HepG2 (cell line): Measurements from ENCODE around the gene UBE2M. TPM values are rescaled to one million over a fixed set of nuclear protein-coding genes. Genes with fewer than 3 reads are reported as not detected.
A peak's percentile ranks its signal among the peaks of the same experiment; 100 is the strongest.

Experiments used
- AHR ChIP-seq: IDR thresholded peaks from 2 replicates; pipeline ENCODE4 v1.6.1; 2018; ENCODE audit warnings: missing genetic modification reagents, missing compliant biosample characterization
- ELF4 ChIP-seq: sonication (generic); formaldehyde crosslinking; IDR thresholded peaks from 2 replicates; pipeline ENCODE4 v1.5.0; 2020; ENCODE audit warnings: missing genetic modification reagents, mild to moderate bottlenecking, moderate library complexity, borderline replicate concordance
- POLR2AphosphoS2 ChIP-seq: IDR thresholded peaks from 2 replicates; pipeline ENCODE4 v1.6.1; 2011; ENCODE audit warnings: low read depth, low read length, improper control_type of control experiment
- RELA ChIP-seq: sonication (generic); formaldehyde crosslinking; IDR thresholded peaks from 2 replicates; pipeline ENCODE4 v1.4.0; 2020; ENCODE audit warnings: missing genetic modification reagents
- YEATS2 ChIP-seq: sonication (generic); formaldehyde crosslinking; IDR thresholded peaks from 2 replicates; pipeline ENCODE4 v1.4.0; 2020; ENCODE audit warnings: missing genetic modification reagents, borderline replicate concordance
- ZBTB8A ChIP-seq: sonication (generic); formaldehyde crosslinking; IDR thresholded peaks from 2 replicates; pipeline ENCODE4 v1.4.0; 2020; ENCODE audit warnings: mild to moderate bottlenecking, low read depth, missing genetic modification reagents, borderline replicate concordance
- ZFP36L1 ChIP-seq: sonication (generic); formaldehyde crosslinking; IDR thresholded peaks from 2 replicates; pipeline ENCODE4 v1.8.0; 2022; ENCODE audit warnings: mild to moderate bottlenecking, missing genetic modification reagents, moderate library complexity
- ZFP37 ChIP-seq: sonication (generic); formaldehyde crosslinking; IDR thresholded peaks from 2 replicates; pipeline ENCODE4 v1.4.0; 2020; ENCODE audit warnings: missing genetic modification reagents, borderline replicate concordance
- ZIK1 ChIP-seq: sonication (generic); formaldehyde crosslinking; IDR thresholded peaks from 2 replicates; pipeline ENCODE4 v1.5.0; 2020; ENCODE audit warnings: mild to moderate bottlenecking, low read depth, missing genetic modification reagents, borderline replicate concordance
- ZNF101 ChIP-seq: sonication (generic); formaldehyde crosslinking; IDR thresholded peaks from 2 replicates; pipeline ENCODE4 v1.4.0; 2020; ENCODE audit warnings: mild to moderate bottlenecking, low read depth, missing genetic modification reagents, borderline replicate concordance
- ZNF205 ChIP-seq: IDR thresholded peaks from 2 replicates; pipeline ENCODE4 v1.6.1; 2018; ENCODE audit warnings: missing biosample characterization, missing genetic modification reagents
- ZNF552 ChIP-seq: sonication (generic); formaldehyde crosslinking; IDR thresholded peaks from 2 replicates; pipeline ENCODE4 v1.9.0; 2022; ENCODE audit warnings: missing genetic modification reagents, mild to moderate bottlenecking, borderline replicate concordance
- ZNF570 ChIP-seq: sonication (generic); formaldehyde crosslinking; IDR thresholded peaks from 2 replicates; pipeline ENCODE4 v1.4.0; 2020; ENCODE audit warnings: mild to moderate bottlenecking, missing genetic modification reagents, borderline replicate concordance
- ZNF607 ChIP-seq: sonication (generic); formaldehyde crosslinking; IDR thresholded peaks from 2 replicates; pipeline ENCODE4 v1.5.1; 2020; ENCODE audit warnings: missing genetic modification reagents, mild to moderate bottlenecking, borderline replicate concordance
- polyA plus RNA-seq, 8 experiments: library from polyadenylated mRNA; depleted of rRNA in 3 of 8; stranded (reverse) in 7 of 8; unstranded in 1 of 8; fragments of >200 nt; fragmentation: Illumina TruSeq in 4 of 8; extraction: Trizol in 4 of 8; gene quantifications; 2 replicates each; pipeline versions ENCODE4 v1.2.1 to v1.2.3, GENCODE V29; 2011 to 2016; ENCODE audit warnings: low read depth in 4 of 8, missing spikeins in 1 of 8, mixed read lengths in 1 of 8; ENCODE audit not compliant: insufficient read depth in 1 of 8
- total RNA-seq, 5 experiments: library from RNA; depleted of rRNA; stranded (reverse); fragments of >200 nt; fragmentation: Illumina TruSeq; extraction: Trizol; gene quantifications; 2 replicates each; pipeline ENCODE4 v1.2.3, GENCODE V29; 2016; ENCODE audit warnings: low read depth in 1 of 5
- TF ChIP-seq, protein P1 (sequence below): sonication (generic); formaldehyde crosslinking; IDR thresholded peaks from 2 replicates; pipeline ENCODE4 v1.4.0; 2020; ENCODE audit warnings: mild to moderate bottlenecking, missing genetic modification reagents
- TF ChIP-seq, protein P2 (sequence below): IDR thresholded peaks from 2 replicates; pipeline ENCODE4 v1.6.1; 2016; ENCODE audit warnings: missing compliant biosample characterization, missing genetic modification reagents, borderline replicate concordance
- TF ChIP-seq, protein P3 (sequence below): sonication (generic); formaldehyde crosslinking; IDR thresholded peaks from 2 replicates; pipeline ENCODE4 v1.4.0; 2020; ENCODE audit warnings: mild to moderate bottlenecking, missing genetic modification reagents
- TF ChIP-seq, protein P4 (sequence below): IDR thresholded peaks from 2 replicates; pipeline ENCODE4 v1.6.1; 2012; ENCODE audit warnings: low read depth, low read length, improper control_type of control experiment

Gene UBE2M
- total and polyA plus RNA-seq, 2 of the 13 experiments (the other 11 are each of a cell fraction or from before 2014, with no cell fraction given), result 36.2 to 50.3 TPM

DNA sequence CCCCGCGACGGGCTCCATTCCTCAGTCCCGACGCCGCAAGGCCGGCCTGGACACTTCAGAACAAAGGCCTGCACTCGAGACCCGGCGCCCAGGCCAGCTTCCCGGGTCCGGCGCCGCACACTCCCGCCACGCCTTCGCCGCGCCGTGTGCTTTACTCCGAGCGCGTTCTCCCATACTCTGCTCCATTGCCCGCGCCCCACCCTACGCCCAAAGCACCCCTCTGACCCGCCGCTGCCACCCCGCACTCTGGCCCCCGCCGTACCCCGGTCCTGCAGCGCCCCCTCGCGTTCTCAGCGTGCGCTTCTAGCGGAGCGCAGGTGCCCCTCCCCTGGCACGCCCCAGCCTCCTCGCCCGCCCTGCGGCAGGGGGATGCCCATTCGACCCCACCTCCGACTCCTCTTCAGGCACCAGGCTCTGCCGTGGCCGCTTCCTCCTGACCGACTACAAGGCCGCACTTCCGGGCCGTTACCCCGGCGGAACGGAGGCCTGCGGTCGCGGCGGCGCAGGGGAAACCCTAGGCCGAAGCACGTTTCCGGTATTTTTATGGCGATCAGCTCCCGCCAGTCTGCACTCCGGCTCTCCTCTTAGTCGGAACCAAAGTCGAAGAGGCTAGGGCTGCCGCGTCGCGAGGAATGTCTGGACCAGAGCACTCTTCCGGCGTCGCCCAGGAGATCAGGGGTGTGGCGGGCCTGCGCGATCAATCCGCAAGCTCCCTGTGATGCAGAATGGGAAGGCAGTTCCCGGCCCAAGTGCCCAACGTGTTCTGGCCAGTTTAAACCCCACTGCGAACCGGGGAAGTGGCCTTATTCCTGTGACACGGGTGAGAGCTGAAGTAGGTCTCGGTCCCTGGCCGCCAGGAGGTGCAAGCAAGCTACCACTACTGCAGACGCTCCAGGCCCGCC lies 38.8 kb downstream of the UBE2M start, which contains the start of gene ZBTB45 (continued):
- TF ChIP-seq YEATS2 (peak; percentile 98), ZNF205 (peak; percentile 89), RELA (peak; percentile 75; the same call in 1 of the 2 replicates), ZNF570 (CRISPR knock-in tag) (0 out of 2 replicates have a peak, but pooled peaks have one; percentile 74), ELF4 (CRISPR knock-in tag) (peak; percentile 68; the same call in 1 of the 2 replicates), AHR (CRISPR knock-in tag) (peak; percentile 96), ZFP36L1 (peak; percentile 81), ZBTB8A (CRISPR knock-in tag) (0 out of 2 replicates have a peak, but pooled peaks have one; percentile 39), ZFP37 (no peak), ZIK1 (peak; percentile 96), ZNF101 (CRISPR knock-in tag) (no peak), POLR2AphosphoS2 (no peak), ZNF552 (peak; percentile 94), ZNF607 (CRISPR knock-in tag) (peak; percentile 89; the same call in 1 of the 2 replicates)
- TF ChIP-seq, protein P1, sequence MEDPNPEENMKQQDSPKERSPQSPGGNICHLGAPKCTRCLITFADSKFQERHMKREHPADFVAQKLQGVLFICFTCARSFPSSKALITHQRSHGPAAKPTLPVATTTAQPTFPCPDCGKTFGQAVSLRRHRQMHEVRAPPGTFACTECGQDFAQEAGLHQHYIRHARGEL (CRISPR knock-in tag), result no peak; the same call in 1 of the 2 replicates
- TF ChIP-seq, protein P2, sequence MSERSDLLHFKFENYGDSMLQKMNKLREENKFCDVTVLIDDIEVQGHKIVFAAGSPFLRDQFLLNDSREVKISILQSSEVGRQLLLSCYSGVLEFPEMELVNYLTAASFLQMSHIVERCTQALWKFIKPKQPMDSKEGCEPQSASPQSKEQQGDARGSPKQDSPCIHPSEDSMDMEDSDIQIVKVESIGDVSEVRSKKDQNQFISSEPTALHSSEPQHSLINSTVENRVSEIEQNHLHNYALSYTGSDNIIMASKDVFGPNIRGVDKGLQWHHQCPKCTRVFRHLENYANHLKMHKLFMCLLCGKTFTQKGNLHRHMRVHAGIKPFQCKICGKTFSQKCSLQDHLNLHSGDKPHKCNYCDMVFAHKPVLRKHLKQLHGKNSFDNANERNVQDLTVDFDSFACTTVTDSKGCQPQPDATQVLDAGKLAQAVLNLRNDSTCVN (CRISPR knock-in tag), result peak; percentile 40; the same call in 1 of the 2 replicates
- TF ChIP-seq, protein P3, sequence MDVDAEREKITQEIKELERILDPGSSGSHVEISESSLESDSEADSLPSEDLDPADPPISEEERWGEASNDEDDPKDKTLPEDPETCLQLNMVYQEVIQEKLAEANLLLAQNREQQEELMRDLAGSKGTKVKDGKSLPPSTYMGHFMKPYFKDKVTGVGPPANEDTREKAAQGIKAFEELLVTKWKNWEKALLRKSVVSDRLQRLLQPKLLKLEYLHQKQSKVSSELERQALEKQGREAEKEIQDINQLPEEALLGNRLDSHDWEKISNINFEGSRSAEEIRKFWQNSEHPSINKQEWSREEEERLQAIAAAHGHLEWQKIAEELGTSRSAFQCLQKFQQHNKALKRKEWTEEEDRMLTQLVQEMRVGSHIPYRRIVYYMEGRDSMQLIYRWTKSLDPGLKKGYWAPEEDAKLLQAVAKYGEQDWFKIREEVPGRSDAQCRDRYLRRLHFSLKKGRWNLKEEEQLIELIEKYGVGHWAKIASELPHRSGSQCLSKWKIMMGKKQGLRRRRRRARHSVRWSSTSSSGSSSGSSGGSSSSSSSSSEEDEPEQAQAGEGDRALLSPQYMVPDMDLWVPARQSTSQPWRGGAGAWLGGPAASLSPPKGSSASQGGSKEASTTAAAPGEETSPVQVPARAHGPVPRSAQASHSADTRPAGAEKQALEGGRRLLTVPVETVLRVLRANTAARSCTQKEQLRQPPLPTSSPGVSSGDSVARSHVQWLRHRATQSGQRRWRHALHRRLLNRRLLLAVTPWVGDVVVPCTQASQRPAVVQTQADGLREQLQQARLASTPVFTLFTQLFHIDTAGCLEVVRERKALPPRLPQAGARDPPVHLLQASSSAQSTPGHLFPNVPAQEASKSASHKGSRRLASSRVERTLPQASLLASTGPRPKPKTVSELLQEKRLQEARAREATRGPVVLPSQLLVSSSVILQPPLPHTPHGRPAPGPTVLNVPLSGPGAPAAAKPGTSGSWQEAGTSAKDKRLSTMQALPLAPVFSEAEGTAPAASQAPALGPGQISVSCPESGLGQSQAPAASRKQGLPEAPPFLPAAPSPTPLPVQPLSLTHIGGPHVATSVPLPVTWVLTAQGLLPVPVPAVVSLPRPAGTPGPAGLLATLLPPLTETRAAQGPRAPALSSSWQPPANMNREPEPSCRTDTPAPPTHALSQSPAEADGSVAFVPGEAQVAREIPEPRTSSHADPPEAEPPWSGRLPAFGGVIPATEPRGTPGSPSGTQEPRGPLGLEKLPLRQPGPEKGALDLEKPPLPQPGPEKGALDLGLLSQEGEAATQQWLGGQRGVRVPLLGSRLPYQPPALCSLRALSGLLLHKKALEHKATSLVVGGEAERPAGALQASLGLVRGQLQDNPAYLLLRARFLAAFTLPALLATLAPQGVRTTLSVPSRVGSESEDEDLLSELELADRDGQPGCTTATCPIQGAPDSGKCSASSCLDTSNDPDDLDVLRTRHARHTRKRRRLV, result no peak
- TF ChIP-seq, protein P4, sequence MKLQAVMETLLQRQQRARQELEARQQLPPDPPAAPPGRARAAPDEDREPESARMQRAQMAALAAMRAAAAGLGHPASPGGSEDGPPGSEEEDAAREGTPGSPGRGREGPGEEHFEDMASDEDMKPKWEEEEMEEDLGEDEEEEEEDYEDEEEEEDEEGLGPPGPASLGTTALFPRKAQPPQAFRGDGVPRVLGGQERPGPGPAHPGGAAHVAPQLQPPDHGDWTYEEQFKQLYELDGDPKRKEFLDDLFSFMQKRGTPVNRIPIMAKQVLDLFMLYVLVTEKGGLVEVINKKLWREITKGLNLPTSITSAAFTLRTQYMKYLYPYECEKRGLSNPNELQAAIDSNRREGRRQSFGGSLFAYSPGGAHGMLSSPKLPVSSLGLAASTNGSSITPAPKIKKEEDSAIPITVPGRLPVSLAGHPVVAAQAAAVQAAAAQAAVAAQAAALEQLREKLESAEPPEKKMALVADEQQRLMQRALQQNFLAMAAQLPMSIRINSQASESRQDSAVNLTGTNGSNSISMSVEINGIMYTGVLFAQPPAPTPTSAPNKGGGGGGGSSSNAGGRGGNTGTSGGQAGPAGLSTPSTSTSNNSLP, result peak; percentile 51; the same call in 1 of the 2 replicates
